Fibroblast of lung (primary cell): ENCODE data around the gene FAM184B.

Experiments
- CTCF ChIP-seq, 2 donors: IDR thresholded peaks in 1 of 2; conservative IDR thresholded peaks in 1 of 2; 1 replicate in 1 of 2; 2 replicates in 1 of 2; pipeline ENCODE4 v1.5.1; 2011 to 2012; ENCODE audit warnings: low read length in 2 of 2, control low read depth in 1 of 2, inconsistent platforms in 1 of 2, low read depth in 1 of 2, mild to moderate bottlenecking in 1 of 2
- EZH2 ChIP-seq: IDR thresholded peaks from 2 replicates; pipeline ENCODE4 v1.5.1; 2012; ENCODE audit warnings: low read length, control low read depth, mild to moderate bottlenecking; ENCODE audit errors: missing control alignments

DNA sequence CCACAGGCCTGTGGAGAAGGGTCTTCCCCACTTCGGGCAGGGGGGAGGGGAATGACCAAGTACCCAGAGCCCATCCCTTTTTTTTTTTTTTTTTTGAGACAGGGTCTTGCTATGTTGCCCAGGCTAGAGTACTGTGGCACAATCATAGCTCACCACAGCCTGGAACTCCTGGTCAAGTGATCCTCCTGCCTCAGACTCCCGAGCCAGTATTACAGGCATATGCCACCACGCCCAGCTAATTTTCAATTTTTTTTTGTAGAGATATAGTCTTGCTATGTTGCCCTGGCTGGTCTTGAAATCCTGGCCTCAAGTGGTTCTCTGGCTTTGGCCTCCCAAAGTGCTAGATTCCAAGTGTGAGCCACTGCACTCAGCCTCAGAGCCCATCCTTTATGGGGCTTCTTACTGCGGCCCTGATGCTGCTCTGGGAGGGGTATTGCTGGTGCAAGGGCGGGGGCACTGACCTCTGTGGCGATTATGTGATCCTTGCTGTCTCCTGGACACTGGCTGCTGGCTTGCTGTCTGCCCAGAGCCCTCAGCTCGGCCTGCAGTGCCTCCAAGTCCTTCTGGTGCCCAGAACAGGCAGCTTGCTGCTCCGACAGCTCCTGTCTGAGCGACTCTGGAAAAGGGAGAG, 134.1 kb downstream of the FAM184B start:
- TF ChIP-seq CTCF (conservative IDR thresholded peaks at IDR 0.05 in 1 of 2, IDR thresholded peaks at IDR 0.05 in 1 of 2; ENCODE audit: low read depth in 1 of 2, low read length in 2 of 2) (no peak), EZH2 (no peak)
